Measurements from ENCODE around the gene LRWD1.
"Not testable (repeated sequence)": the region's sequence is repeated elsewhere in the genome, so short reads cannot be mapped to it uniquely, and the experiment has no call there.

Gene LRWD1

DNA sequence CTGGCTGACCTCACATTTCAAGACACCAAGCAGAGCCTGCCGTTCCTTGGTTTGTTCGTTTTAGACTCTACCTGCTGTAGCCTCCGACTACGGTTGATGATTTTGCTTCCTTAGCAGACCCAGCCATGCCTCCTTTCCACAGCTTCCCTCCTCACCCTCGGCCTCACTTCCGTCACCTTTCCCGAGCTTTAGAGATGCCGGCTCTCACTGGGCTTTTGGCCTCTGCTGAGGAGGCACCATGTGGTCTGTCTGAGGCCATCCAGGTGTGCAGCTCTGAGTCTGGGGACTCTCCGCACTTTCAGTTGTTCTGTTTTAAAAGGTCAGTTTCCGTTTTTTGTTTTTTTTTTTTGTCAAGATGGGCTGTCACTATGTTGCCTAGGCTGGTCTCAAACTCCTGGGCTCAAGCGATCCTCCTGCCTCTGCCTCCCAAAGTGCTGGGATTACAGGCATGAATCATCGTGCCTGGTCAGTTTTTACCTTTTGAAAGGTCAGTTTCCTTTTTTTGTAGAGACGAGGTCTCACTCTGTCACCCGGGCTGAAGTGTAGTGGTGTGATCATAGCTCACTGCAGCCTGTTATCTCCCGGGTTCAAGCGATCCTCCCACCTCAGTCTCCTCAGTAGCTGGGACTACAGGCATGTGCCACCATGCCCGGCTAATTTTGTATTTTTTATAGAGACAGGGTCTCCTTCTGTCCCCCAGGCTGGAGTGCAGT, 19.7 kb upstream of the LRWD1 start:
- no peak for DNase-seq (ENCODE audit: low read depth)

DNA sequence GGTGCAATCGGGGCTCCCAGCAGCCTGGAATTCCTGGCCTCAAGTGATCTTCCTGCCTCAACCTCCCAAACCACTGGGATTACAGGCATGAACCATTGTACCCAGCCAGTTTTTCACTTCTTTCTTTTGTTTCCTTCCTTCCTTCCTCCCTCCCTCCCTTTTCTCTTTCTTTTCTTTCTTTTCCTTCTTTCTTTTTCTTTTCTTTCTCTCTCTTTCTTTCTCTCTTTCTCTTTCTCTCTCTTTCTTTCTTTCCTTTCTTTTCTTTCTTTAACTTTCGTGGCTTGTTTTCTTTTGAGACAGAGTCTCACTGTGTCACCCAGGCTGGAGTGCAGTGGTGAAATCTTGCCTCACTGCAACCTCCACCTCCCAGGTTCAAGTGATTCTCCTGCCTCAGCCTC, 19.1 kb upstream of the LRWD1 start:
- DNase-seq (ENCODE audit: low read depth) = no peak

DNA sequence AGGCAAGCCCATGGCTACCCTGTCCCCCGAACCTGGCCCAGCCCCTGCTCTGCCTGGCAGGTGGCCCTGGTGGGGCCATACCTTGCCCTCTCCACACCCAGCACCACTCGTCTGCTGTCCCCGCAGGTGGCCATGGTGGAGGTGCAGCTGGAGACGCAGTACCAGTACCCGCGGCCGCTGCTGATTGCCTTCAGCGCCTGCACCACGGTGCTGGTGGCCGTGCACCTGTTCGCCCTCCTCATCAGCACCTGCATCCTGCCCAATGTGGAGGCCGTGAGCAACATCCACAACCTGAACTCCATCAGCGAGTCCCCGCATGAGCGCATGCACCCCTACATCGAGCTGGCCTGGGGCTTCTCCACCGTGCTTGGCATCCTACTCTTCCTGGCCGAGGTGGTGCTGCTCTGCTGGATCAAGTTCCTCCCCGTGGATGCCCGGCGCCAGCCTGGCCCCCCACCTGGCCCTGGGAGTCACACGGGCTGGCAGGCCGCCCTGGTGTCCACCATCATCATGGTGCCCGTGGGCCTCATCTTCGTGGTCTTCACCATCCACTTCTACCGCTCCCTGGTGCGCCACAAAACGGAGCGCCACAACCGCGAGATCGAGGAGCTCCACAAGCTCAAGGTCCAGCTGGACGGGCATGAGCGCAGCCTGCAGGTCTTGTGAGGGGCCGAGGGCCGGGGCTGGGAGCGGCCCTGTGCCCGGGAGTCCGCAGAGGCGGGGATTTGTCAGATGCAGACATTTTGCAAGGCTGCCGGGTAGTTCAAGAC, 18.2 kb upstream of the LRWD1 start:
- no peak for DNase-seq (ENCODE audit: low read depth)

DNA sequence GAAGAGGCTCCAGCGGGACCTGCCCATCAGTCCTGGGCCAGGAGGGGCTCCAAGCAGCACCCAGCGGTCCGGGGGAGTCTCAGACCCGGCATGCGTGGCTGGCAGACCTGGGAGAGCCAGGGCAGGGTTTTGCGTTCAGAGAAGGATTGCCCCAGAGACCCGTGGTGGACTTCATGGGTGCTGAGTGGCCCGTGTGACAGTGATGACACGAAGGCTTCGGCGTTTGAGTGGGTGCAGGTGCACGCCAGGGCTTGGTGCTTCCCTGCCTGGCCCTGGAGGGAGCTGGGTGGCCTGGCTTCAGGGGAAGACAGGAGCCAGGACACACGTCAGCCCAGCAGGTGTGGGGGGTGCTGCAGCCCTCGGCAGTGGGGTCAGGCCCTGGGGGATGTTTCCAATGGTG, 17.5 kb upstream of the LRWD1 start:
- no peak for DNase-seq (ENCODE audit: low read depth)

DNA sequence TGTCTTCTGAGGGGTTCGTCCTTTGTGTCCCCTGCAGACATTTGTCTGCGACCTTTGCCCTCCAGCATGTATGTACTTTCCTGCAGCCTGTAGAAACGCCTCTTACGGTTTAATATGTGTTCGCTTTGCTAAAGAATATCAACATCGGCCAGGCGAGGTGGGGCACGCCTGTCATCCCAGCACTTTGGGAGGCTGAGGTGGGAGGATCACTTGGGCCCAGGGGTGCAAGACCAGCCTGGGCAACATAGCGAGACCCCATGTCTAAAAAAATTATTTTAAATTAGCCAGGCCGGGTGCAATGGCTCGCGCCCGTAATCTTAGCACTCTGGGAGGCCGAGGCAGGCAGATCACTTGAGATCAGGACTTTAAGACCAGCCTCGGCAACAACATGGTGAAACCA, 15.6 kb upstream of the LRWD1 start:
- DNase-seq (ENCODE audit: low read depth) = no peak

DNA sequence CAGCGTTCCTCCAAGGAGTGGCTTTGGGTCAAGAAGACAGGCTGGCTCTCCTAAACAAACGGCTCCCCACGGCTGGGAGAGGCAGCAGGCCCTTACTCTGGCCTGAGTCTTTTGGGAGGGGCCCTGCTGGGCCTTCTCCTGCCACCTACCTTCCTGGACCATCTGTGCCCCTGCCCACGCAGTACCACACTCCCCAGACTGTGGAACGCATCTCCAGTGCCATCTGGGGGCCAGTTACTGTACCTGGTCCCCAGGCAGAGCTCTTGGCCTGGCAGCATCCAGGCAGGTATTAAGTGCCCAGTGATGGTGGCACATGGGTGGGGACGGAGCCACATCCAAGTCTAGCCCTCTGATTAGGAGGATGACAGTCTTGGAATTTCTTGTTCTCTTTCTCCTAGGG, 14.5 kb upstream of the LRWD1 start:
- DNase-seq (ENCODE audit: low read depth) = no peak

DNA sequence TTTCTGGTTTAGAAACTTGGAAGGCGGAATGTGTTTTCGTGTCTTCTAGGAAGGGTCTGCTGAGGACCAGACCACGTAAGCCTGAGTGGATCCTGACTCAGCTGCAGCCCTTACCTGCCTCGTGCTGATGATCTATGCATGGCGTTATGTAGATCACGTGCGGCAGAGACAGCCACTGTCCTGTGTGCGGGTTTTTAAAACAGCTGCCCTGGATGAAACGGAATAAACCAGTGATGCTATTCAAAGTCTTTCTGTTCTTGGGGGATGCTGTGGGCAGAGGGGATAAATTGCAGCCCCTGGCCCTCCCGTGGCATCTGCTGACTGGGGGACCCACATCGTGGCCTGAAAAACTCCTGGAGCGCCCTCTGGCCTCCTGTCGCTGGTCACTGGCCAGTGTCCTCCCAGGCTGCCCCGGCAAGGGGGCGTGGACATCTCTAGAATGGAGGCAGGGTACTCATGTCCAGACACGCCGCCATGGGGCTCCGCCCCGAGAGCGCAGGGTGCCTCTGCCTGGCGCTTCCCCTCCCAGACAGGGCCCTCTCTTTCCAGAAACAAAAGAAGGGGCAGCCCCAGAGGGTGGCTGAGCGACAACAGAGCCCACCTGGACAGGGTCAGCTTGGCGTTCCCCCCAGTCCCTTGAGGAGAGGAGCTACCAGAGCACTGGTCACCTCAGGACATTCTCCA, 13.3 kb upstream of the LRWD1 start:
- no peak for DNase-seq (ENCODE audit: low read depth)

DNA sequence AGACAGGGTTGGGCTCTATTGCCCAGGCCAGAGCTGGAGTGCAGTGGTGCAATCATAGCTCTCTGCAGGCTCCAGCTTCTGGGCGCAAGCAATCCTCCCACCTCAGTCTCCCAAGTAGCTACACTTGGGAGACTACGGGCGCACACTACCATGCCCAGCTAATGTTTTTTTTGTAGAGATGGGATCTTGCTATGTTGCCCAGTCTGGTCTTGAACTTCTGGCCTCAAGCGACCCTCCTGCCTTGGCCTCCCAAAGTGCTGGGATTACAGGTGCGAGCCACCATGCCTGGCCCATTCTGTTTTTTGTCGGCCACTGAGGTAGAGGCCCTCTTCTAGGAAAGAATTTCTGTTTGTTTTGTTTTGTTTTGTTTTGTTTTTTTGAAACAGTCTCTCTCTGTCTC, 12.3 kb upstream of the LRWD1 start:
- DNase-seq (ENCODE audit: low read depth) = no peak

DNA sequence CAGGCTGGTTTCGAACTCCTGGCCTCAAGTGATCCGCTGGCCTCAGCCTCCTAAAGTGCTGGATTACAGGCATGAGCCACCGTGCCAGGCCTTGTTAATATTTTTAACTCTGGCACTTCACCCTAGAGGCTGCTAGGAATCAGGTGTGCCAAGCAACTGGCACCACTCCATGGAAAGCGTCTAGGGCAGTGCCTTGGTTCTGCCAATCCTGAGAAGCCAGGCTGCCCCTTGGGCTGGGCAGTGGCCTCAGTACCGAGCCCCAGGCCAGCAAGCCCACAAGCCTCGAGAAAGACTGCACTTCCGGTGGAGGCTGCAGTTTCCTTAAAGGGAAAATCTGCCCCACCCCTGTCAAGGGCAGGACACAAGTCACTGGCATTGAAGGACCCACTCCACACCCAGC, 11.5 kb upstream of the LRWD1 start:
- DNase-seq (ENCODE audit: low read depth) = no peak

DNA sequence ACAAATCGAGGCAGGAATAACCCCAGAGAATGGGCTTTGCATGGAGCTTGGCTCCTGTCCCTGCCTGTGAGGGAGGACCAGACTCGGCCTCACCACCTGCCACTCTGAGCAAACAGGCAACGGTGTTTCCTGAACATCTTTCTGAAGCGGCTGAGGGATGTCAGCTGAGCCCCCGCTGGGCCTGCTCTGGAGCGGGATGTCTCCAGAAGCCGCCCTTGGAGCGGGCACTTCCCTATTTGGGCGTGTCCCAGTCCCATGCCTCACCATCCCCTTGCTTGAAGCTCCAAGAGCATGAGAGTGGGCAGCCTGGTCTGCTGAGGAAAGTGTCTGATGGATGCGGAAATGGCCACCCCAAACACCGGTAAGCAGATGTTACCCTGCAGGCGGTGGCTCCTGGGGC, 10.3 kb upstream of the LRWD1 start:
- no peak for DNase-seq (ENCODE audit: low read depth)

DNA sequence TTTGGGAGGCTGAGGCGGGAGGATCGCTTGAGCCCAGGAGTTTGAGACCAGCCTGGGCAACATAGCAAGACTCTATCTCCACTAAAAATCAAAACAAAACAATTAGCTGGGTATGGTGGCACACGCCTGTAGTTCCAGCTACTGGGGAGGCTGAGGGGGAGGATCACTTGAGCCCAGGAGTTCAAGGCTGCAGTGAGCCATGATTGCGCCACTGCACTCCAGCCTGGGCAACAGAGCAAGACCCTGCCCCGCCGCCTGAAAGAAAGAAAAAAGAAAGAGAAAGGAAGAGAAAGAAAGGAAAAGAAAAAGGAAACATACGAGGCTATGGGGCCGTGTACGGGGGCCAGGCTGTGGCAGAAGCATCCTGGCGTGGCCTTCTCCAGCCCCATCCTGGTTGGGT, 9.9 kb upstream of the LRWD1 start:
- not testable (repeated sequence) for DNase-seq (ENCODE audit: low read depth)

DNA sequence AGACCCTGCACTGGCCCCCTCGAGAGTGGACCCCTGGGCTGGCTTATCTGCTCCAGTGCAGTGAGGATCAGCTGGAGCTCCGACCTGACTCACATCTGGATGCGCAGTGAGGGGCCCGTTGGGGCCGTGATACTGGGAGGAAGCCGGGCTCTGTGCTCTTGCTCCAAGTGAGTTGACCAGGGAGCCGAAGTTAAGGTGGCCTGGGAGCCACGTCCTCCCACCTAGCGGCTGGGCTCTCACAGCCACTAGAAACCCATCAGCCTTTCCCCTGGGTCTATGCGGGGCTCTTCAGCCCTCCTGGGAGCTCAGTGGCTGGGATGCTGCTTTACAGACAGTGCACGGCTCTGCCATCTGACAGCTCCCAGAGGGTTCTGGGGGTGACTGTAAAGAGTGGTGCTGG, 9.2 kb upstream of the LRWD1 start:
- no peak for DNase-seq (ENCODE audit: low read depth)

DNA sequence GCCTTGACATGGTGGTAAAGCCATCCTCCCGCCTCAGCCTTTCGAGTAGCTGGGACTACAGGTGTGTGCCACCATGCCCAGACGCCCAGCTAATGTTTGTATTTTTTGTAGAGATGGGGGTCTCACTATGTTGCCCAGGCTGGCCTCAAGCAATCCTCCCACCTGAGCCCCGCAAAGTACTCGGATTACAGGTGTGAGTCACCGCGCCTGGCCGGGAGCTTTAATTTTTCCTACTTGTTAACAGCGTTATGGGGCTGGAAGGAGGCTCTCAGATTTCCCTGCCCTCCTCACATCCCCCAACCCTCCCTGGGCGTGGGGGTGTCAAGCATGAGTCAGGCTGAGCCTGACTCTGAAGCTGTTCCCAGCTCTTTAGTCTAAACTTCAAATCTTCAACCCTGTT, 8.5 kb upstream of the LRWD1 start:
- DNase-seq (ENCODE audit: low read depth) = no peak

DNA sequence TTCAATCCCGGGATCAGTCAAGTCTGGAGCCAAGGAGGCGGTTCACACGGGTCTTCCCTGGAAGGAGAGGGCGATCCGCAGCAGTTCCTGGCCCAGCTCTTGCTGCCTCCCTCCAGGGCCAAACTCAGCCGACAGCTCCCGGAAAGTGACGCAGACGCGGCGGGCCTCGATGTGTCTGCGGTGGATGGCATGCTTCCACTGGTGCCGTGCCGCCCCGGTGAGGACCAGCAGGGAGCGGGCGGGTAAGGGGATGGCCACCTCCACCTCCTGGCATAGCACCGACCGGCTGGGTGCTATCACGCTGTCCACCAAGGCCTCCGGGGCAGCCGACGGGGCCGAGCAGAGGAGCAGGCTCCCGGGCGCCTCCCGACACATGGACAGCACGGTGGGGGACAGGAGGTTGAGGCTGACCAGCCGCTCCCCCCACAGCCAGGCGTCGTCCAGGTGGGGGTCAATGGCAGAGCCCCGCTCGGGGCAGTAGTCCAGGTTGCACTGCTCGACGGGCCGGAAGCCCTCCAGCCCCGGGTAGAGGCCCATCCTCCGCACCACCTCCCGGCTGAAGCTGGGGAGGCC, 7.3 kb upstream of the LRWD1 start:
- no peak for DNase-seq (ENCODE audit: low read depth)

DNA sequence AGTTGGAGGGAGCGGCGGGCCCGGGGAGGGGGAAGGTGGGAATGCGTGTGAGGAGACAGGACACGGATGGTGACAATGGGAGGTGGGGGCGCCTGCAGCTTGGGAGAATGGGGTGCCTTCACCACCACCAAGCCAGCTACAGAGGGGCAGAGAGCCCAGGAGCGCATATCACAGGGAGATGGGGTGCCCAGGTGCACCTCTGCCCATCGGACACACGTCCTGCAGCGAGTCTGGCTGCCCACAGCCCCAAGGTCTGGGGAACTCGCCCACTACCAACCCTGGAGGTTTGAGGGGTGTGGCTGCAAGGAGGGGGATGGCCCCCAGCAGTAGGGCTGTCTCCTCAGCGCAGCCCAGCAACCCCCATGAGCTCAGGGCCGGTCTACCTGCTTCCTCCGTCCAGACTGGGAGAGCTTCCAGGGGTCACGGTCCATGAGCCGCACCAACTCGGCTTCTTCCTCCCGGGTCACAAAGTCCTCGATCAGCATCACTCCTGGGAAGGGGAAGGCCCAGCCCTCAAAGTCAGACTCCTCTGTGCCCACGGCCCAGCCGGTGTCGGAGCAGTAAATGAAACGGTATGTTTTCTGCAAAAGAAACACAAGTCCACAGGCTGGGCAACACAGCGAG, 5.5 kb upstream of the LRWD1 start:
- DNase-seq (ENCODE audit: low read depth) = no peak

DNA sequence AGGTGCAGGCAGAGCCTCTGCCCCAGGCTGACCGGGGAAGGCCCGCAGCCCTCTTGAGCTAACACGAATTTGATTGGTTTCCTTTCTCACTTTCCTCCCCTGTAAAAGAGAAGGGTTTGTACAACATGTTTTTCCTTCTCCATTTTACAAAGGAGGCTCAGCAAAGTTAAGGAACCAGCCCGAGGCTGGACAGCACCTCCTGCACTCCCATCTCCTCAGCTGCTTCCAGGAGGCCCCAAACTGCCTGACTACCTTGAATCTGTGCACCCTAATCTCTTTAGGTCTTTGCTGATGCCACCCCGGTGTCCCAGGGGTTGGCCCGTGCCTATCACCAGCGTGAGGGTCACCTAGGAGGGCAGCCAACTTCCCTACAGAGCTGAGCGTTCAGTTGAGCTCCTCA, 4.3 kb upstream of the LRWD1 start:
- DNase-seq (ENCODE audit: low read depth) = no peak

DNA sequence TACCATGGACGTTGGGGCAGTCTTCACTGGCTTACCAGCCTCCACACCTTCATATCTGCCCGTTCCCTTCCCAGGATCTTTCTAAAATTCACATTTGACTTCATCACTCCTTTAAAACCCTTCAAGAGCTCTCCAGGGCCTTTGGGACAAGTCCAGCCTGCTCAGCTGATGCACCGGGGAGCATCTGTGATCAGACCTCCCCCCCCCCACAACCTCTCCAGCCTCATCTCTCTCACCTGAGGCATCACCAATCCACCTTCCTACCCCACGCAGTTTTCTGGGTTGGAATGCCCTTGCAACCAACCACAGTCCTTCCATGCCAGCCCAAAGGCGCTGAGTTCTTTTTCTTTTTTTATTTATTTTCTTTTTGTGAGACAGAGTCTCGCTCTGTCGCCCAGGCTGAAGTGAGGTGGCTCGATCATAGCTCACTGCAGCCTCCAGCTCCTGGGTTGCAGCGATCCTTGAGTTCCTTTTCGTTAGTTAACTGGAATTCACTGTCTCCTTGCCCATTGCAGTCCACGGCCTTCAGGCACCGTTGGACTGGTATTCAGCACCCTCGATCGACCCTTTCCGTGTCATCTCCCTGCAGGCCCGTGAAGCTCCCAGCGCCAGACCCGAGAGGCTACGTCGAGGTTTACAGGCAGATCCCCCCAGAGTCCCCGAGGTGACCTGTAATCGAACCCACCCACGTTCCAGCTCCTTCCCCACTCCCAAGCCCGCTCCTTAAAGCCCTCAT, 775 bp upstream of the LRWD1 start:
- no peak for DNase-seq (ENCODE audit: low read depth)

DNA sequence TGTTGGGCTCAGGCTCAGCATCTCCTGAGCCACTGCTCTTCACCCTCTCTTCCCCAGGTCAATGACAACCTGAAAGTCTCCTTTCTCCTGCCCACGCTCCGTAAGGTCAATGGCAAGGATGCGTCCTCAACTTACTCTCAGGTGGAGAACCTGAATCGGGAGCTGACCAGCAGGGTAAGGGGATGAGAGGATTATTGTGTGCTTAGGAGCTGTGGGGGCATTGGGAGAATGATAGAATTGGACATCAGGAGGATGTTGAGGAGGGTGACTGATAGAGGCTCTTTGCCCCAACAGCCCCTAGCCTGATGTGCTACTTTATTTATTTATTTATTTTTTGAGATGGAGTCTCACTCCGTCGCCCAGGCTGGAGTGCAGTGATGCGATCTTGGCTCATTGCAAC, 1.3 kb downstream of the LRWD1 start:
- DNase-seq (ENCODE audit: low read depth) = no peak

DNA sequence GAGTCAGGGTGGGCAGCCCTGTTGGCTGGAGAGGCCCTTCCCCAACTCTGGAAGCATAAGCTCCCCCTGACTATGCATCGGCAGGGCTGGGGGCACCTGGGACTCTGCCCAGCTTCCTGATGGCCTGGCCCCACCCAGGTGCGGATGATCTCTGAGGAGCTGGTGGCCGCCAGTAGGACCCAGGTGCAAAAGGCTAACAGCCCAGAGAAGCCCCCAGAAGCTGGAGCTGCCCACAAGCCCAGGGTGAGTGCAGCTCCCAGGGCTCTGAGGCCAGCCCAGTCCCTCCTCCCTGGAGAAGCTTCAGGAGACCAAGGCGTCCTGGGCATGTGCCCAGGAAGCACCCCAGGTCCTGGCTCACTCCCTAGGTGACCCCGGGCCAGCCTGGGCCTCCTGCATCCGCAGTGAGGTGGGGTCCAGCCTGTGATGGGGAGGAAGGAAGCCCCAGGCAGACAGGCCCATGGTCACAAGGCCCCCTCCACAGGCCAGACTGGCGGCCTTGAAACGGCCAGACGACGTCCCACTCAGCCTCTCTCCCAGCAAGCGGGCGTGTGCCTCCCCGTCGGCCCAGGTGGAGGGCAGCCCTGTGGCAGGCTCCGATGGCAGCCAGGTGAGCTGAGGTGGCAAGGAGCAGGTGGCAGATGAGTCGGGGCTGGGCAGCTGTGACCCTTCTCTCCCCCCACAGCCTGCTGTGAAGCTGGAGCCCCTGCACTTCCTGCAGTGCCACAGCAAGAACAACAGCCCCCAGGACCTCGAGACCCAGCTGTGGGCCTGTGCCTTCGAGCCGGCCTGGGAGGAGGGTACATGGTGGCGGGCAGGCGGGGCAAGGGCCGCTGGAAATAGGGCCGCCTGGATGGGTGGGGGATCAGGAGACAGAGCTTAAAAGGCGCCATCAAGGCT, 3.0 kb downstream of the LRWD1 start:
- DNase-seq (ENCODE audit: low read depth) = no peak

DNA sequence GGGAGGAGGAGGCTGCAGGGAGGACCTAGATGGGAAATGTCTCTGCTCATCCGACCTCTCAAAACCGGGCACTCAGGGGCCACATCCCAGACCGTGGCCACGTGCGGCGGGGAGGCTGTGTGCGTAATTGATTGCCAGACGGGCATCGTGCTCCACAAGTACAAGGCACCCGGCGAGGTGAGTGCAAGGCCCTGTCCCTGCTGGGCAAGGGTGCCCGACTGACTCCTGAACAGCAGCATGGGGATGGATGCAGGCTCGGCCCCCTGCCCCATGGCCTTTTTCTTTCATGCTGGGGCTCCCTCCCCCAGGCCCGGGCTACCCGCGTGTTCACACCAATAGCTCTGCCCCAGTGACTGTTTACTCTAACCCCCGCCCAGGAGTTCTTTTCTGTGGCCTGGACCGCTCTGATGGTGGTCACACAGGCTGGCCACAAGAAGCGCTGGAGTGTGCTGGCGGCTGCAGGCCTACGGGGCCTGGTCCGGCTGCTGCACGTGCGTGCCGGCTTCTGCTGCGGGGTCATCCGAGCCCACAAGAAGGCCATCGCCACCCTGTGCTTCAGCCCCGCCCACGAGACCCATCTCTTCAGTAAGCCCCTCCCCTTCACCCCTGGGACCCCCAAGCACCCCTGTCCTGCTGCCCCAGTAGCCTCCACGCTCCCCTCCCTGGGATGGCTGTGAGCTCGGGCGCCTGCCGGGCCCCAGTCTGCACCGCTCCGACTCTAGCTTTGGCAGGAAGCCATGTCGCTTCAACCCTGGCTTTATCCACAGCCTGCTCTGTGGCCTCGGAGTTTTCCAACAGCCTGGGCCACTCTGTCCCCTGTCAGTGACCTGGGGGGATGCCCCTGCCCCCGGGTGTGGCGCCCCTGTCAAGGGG, 3.9 kb downstream of the LRWD1 start:
- no peak for DNase-seq (ENCODE audit: low read depth)

Measured in HS-5 (cell line).